ENCODE results near the gene RYR3.

GRCh38 chr15:33296856-33297255, 13.9 kb upstream of the RYR3 start:
- TF ChIP-seq TAF1 (IDR thresholded peaks at IDR 0.05; ENCODE audit: borderline replicate concordance, low read depth, low read length) (no peak), POLR2A (IDR thresholded peaks at IDR 0.05; ENCODE audit: low read depth, low read length) (no peak), POLR2AphosphoS5 (IDR thresholded peaks at IDR 0.05; ENCODE audit: low read depth, low read length) (no peak)
